GF-D8 (cell line): Measurements from ENCODE around the gene IL25.
"Not testable (repeated sequence)": the region's sequence is repeated elsewhere in the genome, so short reads cannot be mapped to it uniquely, and the experiment has no call there.

Source experiments
- DNase-seq: peaks from one replicate; lab custom pipeline; 2025; lab: John Stamatoyannopoulos, UW

IL25 gene

DNA sequence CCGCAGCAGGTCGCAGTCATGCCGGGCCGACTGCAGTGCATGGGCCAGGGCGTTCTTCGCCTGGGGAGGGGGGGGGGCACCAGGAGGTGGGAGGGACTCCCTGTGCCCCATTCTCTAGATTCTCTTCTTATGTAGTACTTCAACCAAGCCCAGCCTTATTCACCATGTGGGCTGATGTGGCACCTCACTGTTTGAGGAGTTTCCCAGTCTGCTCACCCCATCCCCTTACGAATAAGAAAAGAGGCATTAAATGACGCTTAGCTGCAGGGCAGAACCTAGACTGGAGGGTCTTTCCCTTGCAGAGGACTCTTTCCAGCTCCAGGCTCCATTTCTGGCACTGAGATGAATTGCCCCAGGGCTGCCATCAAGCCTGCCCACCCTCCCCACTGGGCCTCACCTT, 16.4 kb downstream of the IL25 start:
- no peak for DNase-seq

- no peak for DNase-seq
These were observed 16.8 kb downstream of the IL25 start for GRCh38 chr14:23389396-23389795.

DNA sequence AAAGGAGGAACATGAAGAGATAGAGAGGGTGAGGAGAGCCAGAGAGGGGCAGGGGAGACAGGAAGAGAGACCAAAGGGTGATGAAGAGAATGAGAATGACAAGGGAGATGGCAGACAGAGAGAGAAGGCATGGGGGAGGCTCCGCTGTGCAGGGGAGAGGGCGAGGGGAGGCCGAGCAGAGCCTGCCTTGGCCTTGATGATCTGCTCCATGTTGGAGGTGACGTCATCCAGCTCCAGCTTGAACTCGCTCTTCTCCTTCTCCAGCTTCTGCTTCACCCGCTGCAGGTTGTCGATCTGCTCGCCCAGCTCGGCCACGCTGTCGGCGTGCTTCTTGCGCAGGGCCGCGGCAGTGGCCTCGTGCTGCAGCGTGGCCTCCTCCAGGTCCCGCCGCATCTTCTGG, 17.3 kb downstream of the IL25 start:
- not testable (repeated sequence) for DNase-seq

GRCh38 chr14:23392613-23393012, 20.0 kb downstream of the IL25 start:
- DNase-seq = no peak

DNA sequence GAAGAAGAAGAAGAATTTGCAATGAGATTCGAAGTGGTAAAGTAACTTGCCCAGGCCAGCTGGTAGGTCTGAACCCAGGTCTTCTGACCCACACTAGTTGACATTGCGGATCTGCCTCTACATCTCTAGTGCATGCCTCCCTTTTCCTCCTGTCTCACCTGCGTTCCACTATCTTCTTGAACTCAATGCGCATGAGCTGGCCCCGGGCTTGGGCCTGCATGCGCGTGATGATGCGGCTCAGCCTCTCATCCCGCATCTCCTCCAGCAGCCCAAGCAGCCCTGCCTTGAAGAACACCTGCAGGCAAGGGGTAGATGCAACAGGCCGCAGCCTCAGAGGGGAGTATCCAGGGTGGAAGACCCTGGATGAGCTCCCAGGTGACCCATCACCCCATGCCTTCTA, 23.5 kb downstream of the IL25 start:
- no peak for DNase-seq

- DNase-seq = no peak
These were observed 24.3 kb downstream of the IL25 start for GRCh38 chr14:23396781-23397407.

DNA sequence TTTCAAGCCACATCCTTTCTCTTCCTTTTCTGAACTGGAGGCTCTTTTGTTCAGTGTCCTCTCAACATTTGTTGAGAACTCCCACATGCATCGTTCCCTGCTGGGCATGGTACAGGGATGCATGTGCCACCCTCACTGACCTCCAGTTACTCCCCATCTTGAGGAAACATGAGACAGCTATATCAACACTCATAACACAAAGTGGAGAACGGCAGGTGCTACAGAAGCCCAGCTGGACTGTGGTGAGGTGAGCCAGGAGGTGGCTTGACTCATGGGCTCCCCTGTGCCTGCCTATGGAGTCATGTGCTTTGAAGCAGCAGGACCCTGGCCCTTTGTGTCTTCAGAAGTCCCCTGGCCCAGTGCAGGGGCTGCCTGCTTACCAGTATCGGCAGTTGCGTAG, 25.7 kb downstream of the IL25 start:
- DNase-seq = no peak

GRCh38 chr14:23399136-23399535, 26.5 kb downstream of the IL25 start:
- no peak for DNase-seq

- no peak for DNase-seq
These were observed 27.0 kb downstream of the IL25 start for GRCh38 chr14:23399591-23399990.

DNA sequence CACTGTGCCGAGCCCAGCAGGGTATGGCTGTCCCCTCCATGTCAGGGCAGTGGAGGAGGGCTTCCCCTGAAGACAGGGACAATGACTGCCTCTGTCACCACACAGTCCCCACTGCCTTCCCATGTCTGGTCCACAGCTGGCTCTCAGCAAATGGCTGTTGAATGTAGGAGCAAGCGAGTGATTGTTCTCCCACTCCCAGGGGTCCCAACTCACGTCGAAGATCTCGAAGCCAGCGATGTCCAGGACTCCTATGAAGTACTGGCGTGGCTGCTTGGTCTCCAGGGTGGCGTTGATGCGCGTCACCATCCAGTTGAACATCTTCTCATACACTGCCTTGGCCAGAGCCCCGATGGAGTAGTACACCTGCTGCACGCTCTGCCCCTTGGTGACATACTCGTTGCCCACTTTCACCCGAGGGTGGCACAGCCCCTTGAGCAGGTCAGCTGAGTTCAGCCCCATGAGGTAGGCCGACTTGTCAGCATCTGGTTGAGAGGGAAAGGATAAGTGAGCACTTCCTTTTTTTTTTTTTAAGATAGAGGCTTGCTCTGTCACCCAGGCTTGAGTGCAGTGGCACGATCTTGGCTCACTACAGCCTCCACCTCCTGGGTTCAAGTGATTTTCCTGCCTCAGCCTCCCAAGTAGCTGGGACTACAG, 28.0 kb downstream of the IL25 start:
- DNase-seq = not testable (repeated sequence)

DNA sequence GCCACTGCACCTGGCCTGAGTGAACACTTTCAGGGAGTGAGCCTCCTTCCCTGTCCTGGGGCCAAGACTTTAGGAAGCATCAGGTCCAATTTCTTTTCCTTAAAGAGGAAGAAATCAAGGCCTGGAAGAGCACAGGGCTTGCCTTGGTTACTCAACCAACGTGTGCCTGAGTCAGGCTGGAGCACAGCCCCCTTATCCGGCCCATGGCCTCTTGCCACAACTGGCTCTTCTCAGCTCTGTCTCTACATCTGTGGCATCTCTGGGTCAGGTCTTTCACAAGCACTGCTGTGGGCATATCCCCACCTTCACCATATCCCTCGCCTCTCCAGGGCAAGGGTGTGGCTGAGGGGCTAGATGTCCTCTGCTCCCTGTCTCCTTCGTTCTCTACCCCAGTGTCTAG, 28.7 kb downstream of the IL25 start:
- DNase-seq = no peak

DNA sequence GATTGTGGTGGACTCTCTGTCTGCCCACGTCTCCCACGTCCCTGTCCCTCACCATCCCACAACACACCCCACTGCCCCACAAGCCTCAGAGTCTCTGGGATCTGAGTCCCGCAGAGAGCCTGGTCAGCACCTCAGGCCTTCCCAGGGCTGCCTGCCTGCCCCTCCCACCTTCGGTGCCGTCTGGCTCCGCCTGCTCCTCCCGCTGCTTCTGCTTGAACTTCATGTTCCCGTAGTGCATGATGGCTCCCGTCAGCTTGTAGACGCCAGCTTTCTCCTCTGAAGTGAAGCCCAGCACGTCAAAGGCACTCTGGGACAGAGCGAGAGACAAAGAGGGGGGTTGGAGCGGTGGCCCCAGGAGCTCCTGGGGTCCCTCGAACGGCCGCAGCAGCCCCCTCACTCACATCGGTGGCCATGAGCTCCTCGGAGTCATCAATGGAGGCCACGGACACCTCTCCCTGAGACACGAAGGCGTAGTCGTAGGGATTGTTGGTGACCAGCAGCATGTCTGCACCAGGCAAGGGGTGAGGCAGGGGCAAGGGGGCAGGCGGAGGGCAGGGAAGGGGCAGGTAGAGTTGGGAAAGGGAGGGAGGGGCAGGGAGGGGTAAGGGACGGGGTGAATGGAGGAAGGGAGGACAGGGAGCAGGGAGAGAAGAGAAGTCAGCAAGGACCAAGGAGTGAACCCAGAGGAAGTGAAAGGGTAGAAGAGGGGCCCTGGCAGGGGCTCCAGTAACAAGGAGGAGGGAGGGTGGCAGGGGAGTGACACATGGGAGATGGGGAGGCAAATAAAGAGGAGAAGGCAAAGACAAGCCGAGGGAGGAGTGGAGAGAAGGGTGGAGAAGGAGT, 29.9 kb downstream of the IL25 start:
- DNase-seq = no peak

GRCh38 chr14:23403139-23403438, 30.5 kb downstream of the IL25 start:
- no peak for DNase-seq

GRCh38 chr14:23403908-23404307, 31.3 kb downstream of the IL25 start:
- DNase-seq = no peak

- DNase-seq = no peak
These were observed 31.8 kb downstream of the IL25 start for GRCh38 chr14:23404331-23404900.

DNA sequence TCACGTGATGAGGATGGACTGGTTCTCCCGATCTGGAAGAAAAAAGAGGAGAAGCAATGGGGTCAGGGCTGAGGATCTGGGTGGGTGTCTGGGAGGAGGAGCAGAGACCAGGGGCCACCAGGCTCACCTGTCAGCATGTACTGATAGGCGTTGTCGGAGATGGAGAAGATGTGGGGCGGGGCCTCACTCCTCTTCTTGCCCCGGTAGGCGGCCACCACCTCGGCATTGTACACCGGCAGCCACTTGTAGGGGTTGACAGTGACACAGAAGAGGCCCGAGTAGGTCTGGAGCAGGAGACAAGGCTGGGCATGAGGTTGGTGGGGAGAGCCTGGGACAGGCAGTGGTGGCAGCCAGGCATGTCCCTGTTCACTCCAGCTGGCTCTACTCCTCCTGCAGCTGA, 32.5 kb downstream of the IL25 start:
- no peak for DNase-seq

DNA sequence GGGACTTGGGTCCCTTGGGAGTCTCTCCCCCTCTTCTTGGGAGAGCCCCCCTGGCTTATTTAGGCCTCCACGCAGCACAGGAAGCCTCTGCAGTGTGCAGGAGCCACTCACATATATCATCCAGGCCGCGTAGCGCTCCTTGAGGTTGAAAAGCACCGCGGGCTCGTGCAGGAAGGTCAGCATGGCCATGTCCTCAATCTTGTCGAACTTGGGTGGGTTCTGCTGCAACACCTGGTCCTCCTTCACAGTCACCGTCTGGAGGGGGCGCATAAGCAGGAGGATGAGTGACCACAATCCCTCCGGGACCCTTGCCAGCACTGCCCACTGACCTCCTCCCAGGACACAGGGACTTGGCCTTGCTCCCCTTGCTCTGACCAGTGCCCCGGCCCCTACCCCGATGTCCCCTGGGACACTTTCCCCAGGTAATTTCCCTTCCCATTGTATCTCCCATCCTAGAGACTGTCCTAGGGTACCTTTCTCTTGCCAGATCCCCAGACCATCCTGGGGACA, 33.0 kb downstream of the IL25 start:
- no peak for DNase-seq

GRCh38 chr14:23406244-23406643, 33.6 kb downstream of the IL25 start:
- DNase-seq = no peak

DNA sequence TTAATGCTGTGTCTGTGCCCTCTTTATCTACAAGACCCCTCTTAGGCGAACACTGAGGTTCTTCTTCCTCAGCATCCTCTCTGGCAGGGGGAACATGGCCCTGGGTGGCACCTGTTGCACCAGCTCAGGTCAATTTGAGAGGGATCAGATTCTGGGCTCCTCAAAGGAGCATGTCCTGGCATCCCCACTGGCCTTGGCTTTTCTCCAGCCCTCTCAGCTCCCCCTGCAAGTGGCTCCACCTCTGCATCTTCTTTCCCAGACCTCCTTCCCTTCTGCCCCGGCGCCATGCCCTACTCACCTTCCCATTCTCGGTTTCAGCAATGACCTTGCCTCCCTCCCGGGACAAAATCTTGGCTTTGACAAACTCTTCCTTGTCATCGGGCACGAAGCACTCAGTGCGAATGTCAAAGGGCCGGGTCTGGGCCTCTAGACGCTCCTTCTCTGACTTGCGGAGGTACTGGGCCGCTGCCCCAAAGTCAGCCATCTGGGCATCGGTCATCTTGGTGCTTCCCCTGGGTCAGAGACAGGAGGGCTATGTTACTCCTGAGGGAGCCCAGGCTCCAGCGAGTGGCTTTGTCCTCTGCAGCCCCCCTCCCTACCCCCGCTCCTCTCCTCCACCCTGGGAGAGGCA, 34.2 kb downstream of the IL25 start:
- no peak for DNase-seq

- DNase-seq = no peak
These were observed 35.1 kb downstream of the IL25 start, which contains the start of gene MYH6 for GRCh38 chr14:23407516-23408306. Gene MYH6 (minus strand): TSS chr14:23408273. CDS start chr14:23407223, 1,050 bp downstream.

- DNase-seq = no peak
These were observed 35.7 kb downstream of the IL25 start for GRCh38 chr14:23408307-23408630.

DNA sequence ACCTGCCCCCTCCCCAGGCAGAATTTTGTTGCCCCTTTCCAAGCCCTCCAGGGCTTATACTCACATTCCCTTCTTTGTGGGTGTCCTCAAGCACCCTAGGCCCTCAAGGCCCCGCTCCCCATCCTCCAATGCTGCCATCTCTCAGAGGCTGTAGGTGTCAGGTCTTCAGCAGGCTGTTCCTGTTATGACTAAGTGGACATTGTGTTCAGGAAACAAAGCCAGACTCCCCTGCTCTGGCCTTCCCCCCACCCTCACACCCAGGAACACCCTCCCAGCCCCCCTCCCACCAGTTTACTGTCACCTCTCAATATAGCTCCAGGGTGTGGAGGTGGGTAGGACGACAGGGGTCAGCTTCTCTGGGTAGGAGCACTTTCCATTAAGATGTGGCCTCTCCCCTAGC, 36.9 kb downstream of the IL25 start:
- DNase-seq = no peak
